Mammary epithelial cell (primary cell): ENCODE data around the gene ARID3A.

Source experiments
- CTCF ChIP-seq, 2 donors: IDR thresholded peaks in 1 of 2; conservative IDR thresholded peaks in 1 of 2; 2 replicates each; pipeline ENCODE4 v1.5.1; 2011 to 2012; ENCODE audit warnings: inconsistent platforms in 2 of 2, low read length in 2 of 2, mild to moderate bottlenecking in 2 of 2, control low read depth in 1 of 2, low read depth in 1 of 2; ENCODE audit not compliant: insufficient read depth in 1 of 2; ENCODE audit errors: extremely low read depth in 1 of 2
- EZH2 ChIP-seq: IDR thresholded peaks from 2 replicates; pipeline ENCODE4 v1.6.1; 2012; ENCODE audit warnings: low read length, inconsistent platforms, borderline replicate concordance

- no peak for TF ChIP-seq CTCF (conservative IDR thresholded peaks at IDR 0.05 in 1 of 2, IDR thresholded peaks at IDR 0.05 in 1 of 2; ENCODE audit: extremely low read depth in 1 of 2, insufficient read depth in 1 of 2, low read depth in 1 of 2, low read length in 2 of 2)
- no peak for TF ChIP-seq EZH2
Observed at GRCh38 chr19:1000591-1001537, 75.0 kb downstream of the ARID3A start.
